Mucosa of stomach (tissue), 1 donor: Measurements from ENCODE around the gene FHOD3.
"Not testable (repeated sequence)": the region's sequence is repeated elsewhere in the genome, so short reads cannot be mapped to it uniquely, and the experiment has no call there.

Experiments used
- H3K27me3 ChIP-seq: one replicate; pipeline ENCODE4 v1.7.0; 2013; ENCODE audit warnings: mild to moderate bottlenecking, low read length; ENCODE audit not compliant: control insufficient read depth, insufficient read depth
- H3K36me3 ChIP-seq: one replicate; pipeline ENCODE4 v1.7.0; 2013; ENCODE audit warnings: low read length; ENCODE audit not compliant: control insufficient read depth, insufficient read depth
- H3K4me1 ChIP-seq: one replicate; pipeline ENCODE4 v1.7.0; 2013; ENCODE audit warnings: mild to moderate bottlenecking, low read length; ENCODE audit not compliant: control insufficient read depth, insufficient read depth
- H3K4me3 ChIP-seq: one replicate; pipeline ENCODE4 v1.7.0; 2013; ENCODE audit warnings: low read length
- H3K9ac ChIP-seq: one replicate; pipeline ENCODE4 v1.7.0; 2013; ENCODE audit warnings: mild to moderate bottlenecking, low read length, moderate library complexity
- H3K9me3 ChIP-seq: one replicate; pipeline ENCODE4 v1.7.0; 2013; ENCODE audit warnings: mild to moderate bottlenecking, low read length, moderate library complexity; ENCODE audit not compliant: control insufficient read depth
- donor health status: Pancreatic carcinoma.

FHOD3 gene

GRCh38 chr18:36539674-36540231 is 242.2 kb downstream of the FHOD3 start:
- Histone ChIP-seq H3K27me3 (no peaks in the 10 kb centered on the region), H3K9me3 (no peaks in the 10 kb centered on the region), H3K9ac (no peak overlapping the region)

GRCh38 chr18:36543030-36543429 is 245.5 kb downstream of the FHOD3 start:
- Histone ChIP-seq H3K27me3 (no peaks in the 10 kb centered on the region), H3K36me3 (no peaks in the 10 kb centered on the region), H3K9me3 (no peaks in the 10 kb centered on the region), H3K4me3 (no peak overlapping the region), H3K9ac (no peak overlapping the region), H3K4me1 (no peaks in the 10 kb centered on the region)

More at GRCh38 chr18:36539674-36540231, 242.2 kb downstream of the FHOD3 start:
- no peaks in the 10 kb centered on the region for H3K36me3 ChIP-seq
- no peak overlapping the region for H3K4me3 ChIP-seq
- no peaks in the 10 kb centered on the region for H3K4me1 ChIP-seq

- H3K9ac ChIP-seq = no peak overlapping the region
Observed at GRCh38 chr18:36543991-36544725, 246.6 kb downstream of the FHOD3 start.

GRCh38 chr18:36545821-36546427 is 248.4 kb downstream of the FHOD3 start:
- Histone ChIP-seq H3K27me3 (no peaks in the 10 kb centered on the region), H3K4me3 (no peak overlapping the region), H3K9me3 (no peaks in the 10 kb centered on the region), H3K4me1 (no peaks in the 10 kb centered on the region), H3K9ac (no peak overlapping the region), H3K36me3 (no peaks in the 10 kb centered on the region)

More at GRCh38 chr18:36543991-36544725, 246.6 kb downstream of the FHOD3 start:
- no peaks in the 10 kb centered on the region for H3K4me1 ChIP-seq
- no peaks in the 10 kb centered on the region for H3K9me3 ChIP-seq
- H3K36me3 ChIP-seq = no peaks in the 10 kb centered on the region
- H3K27me3 ChIP-seq = no peaks in the 10 kb centered on the region
- no peak overlapping the region for H3K4me3 ChIP-seq

GRCh38 chr18:36546876-36547275 is 249.4 kb downstream of the FHOD3 start:
- no peaks in the 10 kb centered on the region for H3K9me3 ChIP-seq
- H3K4me1 ChIP-seq = no peaks in the 10 kb centered on the region
- no peaks in the 10 kb centered on the region for H3K27me3 ChIP-seq
- no peak overlapping the region for H3K9ac ChIP-seq
- H3K36me3 ChIP-seq = no peaks in the 10 kb centered on the region
- H3K4me3 ChIP-seq = no peak overlapping the region

- H3K36me3 ChIP-seq = no peaks in the 10 kb centered on the region
- no peaks in the 10 kb centered on the region for H3K4me1 ChIP-seq
- H3K9me3 ChIP-seq = no peaks in the 10 kb centered on the region
- no peaks in the 10 kb centered on the region for H3K27me3 ChIP-seq
- no peak overlapping the region for H3K9ac ChIP-seq
- no peak overlapping the region for H3K4me3 ChIP-seq
Observed at GRCh38 chr18:36547544-36547943, 250.0 kb downstream of the FHOD3 start.

GRCh38 chr18:36551274-36551673 is 253.8 kb downstream of the FHOD3 start:
- H3K4me1 ChIP-seq, H3K9me3 ChIP-seq, H3K9ac ChIP-seq, H3K4me3 ChIP-seq, H3K27me3 ChIP-seq, H3K36me3 ChIP-seq: not testable (repeated sequence)

- Histone ChIP-seq H3K9me3 (no peaks in the 10 kb centered on the region), H3K27me3 (no peaks in the 10 kb centered on the region), H3K36me3 (no peaks in the 10 kb centered on the region), H3K4me1 (no peaks in the 10 kb centered on the region), H3K9ac (no peak overlapping the region), H3K4me3 (no peak overlapping the region)
Observed at GRCh38 chr18:36558234-36558633, 260.7 kb downstream of the FHOD3 start.

- Histone ChIP-seq H3K9ac (no peak overlapping the region), H3K9me3 (no peaks in the 10 kb centered on the region), H3K36me3 (no peaks in the 10 kb centered on the region), H3K4me1 (no peaks in the 10 kb centered on the region), H3K4me3 (no peak overlapping the region), H3K27me3 (no peaks in the 10 kb centered on the region)
Observed at GRCh38 chr18:36559149-36559857, 261.8 kb downstream of the FHOD3 start.

GRCh38 chr18:36560187-36560586 is 262.7 kb downstream of the FHOD3 start:
- Histone ChIP-seq H3K4me1 (no peaks in the 10 kb centered on the region), H3K36me3 (no peaks in the 10 kb centered on the region), H3K9ac (no peak overlapping the region), H3K9me3 (no peaks in the 10 kb centered on the region), H3K4me3 (no peak overlapping the region), H3K27me3 (no peaks in the 10 kb centered on the region)

GRCh38 chr18:36561046-36561445 is 263.5 kb downstream of the FHOD3 start:
- H3K27me3 ChIP-seq = no peaks in the 10 kb centered on the region
- H3K9ac ChIP-seq = no peak overlapping the region
- H3K36me3 ChIP-seq = no peaks in the 10 kb centered on the region
- H3K4me1 ChIP-seq = no peaks in the 10 kb centered on the region
- no peaks in the 10 kb centered on the region for H3K9me3 ChIP-seq
- no peak overlapping the region for H3K4me3 ChIP-seq

GRCh38 chr18:36564841-36565240 is 267.3 kb downstream of the FHOD3 start:
- H3K27me3 ChIP-seq = no peaks in the 10 kb centered on the region
- no peaks in the 10 kb centered on the region for H3K36me3 ChIP-seq
- H3K4me1 ChIP-seq = no peaks in the 10 kb centered on the region
- no peaks in the 10 kb centered on the region for H3K9me3 ChIP-seq
- no peak overlapping the region for H3K9ac ChIP-seq
- H3K4me3 ChIP-seq = no peak overlapping the region
